ENCODE measurements around the gene VPS26B.

- no peak for TF ChIP-seq CTCF (IDR thresholded peaks at IDR 0.05; ENCODE audit: low read depth, low read length)
- TF ChIP-seq POLR2A (IDR thresholded peaks at IDR 0.05; ENCODE audit: extremely low read depth, insufficient read length) = no peak
- TF ChIP-seq MAX (IDR thresholded peaks at IDR 0.05; ENCODE audit: low read depth, low read length) = no peak
- TF ChIP-seq MYC (IDR thresholded peaks at IDR 0.05; ENCODE audit: low read depth, low read length) = no peak
Measured at GRCh38 chr11:134200688-134201087, 23.8 kb upstream of the VPS26B start.

All from NB4 (cell line).